Brain pericyte (primary cell): ENCODE measurements around the gene GUCD1.
"Not testable (repeated sequence)": the region's sequence is repeated elsewhere in the genome, so short reads cannot be mapped to it uniquely, and the experiment has no call there.

Source experiments
- DNase-seq: peaks from one replicate; pipeline ENCODE4 v3.0.0-alpha.2; 2012; ENCODE audit warnings: low read depth, low spot score

GUCD1 gene

GRCh38 chr22:24565077-24565476 lies 10.1 kb upstream of the GUCD1 start:
- no peak for DNase-seq

- no peak for DNase-seq
These were observed 9.6 kb upstream of the GUCD1 start for GRCh38 chr22:24564376-24565058.

- DNase-seq = no peak
These were observed 8.3 kb upstream of the GUCD1 start for GRCh38 chr22:24563246-24563645.

- DNase-seq = no peak
These were observed 4.5 kb upstream of the GUCD1 start for GRCh38 chr22:24559471-24559870.

- peak; percentile 97 for DNase-seq
These were observed 464 bp upstream of the GUCD1 start, which contains the start of gene SNRPD3 for GRCh38 chr22:24555165-24556039. Gene SNRPD3 (plus strand): TSS chr22:24555999. CDS start chr22:24557675, 1,676 bp downstream.

- DNase-seq = no peak
These were observed 1.2 kb downstream of the GUCD1 start for GRCh38 chr22:24553597-24554312.

- not testable (repeated sequence) for DNase-seq
These were observed 2.2 kb downstream of the GUCD1 start for GRCh38 chr22:24552503-24553286.

GRCh38 chr22:24550902-24551435 lies 4.0 kb downstream of the GUCD1 start:
- no peak for DNase-seq

GRCh38 chr22:24550028-24550901 lies 4.7 kb downstream of the GUCD1 start:
- DNase-seq = no peak

GRCh38 chr22:24548812-24549211 lies 6.1 kb downstream of the GUCD1 start:
- no peak for DNase-seq

GRCh38 chr22:24543679-24544243 lies 11.2 kb downstream of the GUCD1 start:
- DNase-seq = no peak

- no peak for DNase-seq
These were observed 11.7 kb downstream of the GUCD1 start for GRCh38 chr22:24543185-24543601.

- DNase-seq = no peak
These were observed 12.3 kb downstream of the GUCD1 start for GRCh38 chr22:24542641-24543040.

GRCh38 chr22:24541681-24542515 lies 13.0 kb downstream of the GUCD1 start:
- DNase-seq = no peak

- DNase-seq = no peak
These were observed 14.5 kb downstream of the GUCD1 start for GRCh38 chr22:24540470-24540869.

- no peak for DNase-seq
These were observed 18.8 kb downstream of the GUCD1 start for GRCh38 chr22:24536089-24536488.

- no peak for DNase-seq
These were observed 19.6 kb downstream of the GUCD1 start for GRCh38 chr22:24535348-24535747.

- DNase-seq = no peak
These were observed 22.9 kb downstream of the GUCD1 start for GRCh38 chr22:24532075-24532474.

GRCh38 chr22:24530968-24531367 lies 24.0 kb downstream of the GUCD1 start:
- not testable (repeated sequence) for DNase-seq
